ENCODE results near the gene POU6F2. TPM values are rescaled to one million over a fixed set of nuclear protein-coding genes. Genes with fewer than 3 reads are reported as not detected.

Gene POU6F2
- total and polyA plus RNA-seq, 2 experiments from 2014 or later: 7.2 to 7.3 TPM

DNA sequence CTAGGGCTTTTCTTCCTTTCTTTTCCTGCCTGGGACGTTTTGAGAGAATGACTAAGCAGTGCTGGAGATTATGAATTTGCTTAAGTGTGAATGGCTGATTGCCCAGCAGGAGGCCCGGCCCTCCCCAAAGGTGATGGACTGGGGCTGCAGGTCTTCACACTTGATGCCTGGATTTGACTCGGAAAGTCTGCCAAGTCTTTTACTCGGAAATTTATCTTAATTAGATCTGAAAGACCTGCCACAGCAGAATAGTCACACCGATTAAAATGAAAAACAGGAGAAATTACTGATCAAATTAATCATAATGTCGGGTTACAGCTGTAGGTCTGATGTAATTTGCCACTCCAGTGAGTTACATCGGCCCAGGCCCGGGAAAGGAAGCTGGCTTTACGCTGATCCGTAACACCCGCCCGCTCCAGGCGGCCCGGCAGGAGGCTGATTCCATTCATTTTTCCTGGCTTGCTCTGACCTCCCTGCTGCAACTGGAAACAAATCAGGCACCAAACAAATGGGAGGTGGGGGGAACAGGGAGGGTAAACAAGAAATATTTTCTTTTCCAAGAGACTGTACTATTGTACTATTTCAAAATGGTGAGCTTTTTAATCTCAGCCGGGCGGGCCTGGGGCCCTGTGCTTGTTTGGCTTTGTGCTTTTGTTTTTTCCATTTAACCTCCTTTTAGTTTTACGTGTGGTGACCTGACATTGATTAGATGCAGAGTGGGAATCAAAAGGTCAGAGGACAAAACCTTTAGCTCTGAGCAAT is 376.1 kb downstream of the POU6F2 start:
- H3K4me3 Mint-ChIP-seq: peak overlapping the region; percentile 12; the same call in 2 of the 3 replicates

More for the DNA sequence above, 376.1 kb downstream of the POU6F2 start:
- DNase-seq (ENCODE audit: low spot score) (peak; percentile 77), ATAC-seq (peak; percentile 93)
- H3K4me1 Mint-ChIP-seq: peaks cover 52% of the 10 kb centered on the region
- Histone ChIP-seq H3K27ac (ENCODE audit: low read depth) (peak overlapping the region; percentile 79), H3K36me3 (ENCODE audit: insufficient read depth) (no peaks in the 10 kb centered on the region), H4K20me1 (replicated peaks; ENCODE audit: insufficient read depth) (no peaks in the 10 kb centered on the region), H3K79me2 (replicated peaks; ENCODE audit: insufficient read depth) (no peaks in the 10 kb centered on the region), H3K9me2 (ENCODE audit: insufficient read depth) (peaks cover 6% of the 10 kb centered on the region), H3K4me1 (ENCODE audit: insufficient read depth) (peaks cover 45% of the 10 kb centered on the region), H2AFZ (peak overlapping the region; percentile 7; the same call in 1 of the 2 replicates), H3K4me3 (peak overlapping the region; percentile 18), H3K4me2 (peak overlapping the region; percentile 36), H3F3A (replicated peaks; ENCODE audit: low read depth) (no peaks in the 10 kb centered on the region), H3K27me3 (ENCODE audit: insufficient read depth) (no peaks in the 10 kb centered on the region)
- H3K27me3 Mint-ChIP-seq (ENCODE audit: insufficient read depth, low read depth, poor library complexity): peaks cover 3% of the 10 kb centered on the region
- no peaks in the 10 kb centered on the region for H3K9me3 Mint-ChIP-seq
- no peaks in the 10 kb centered on the region for H3K36me3 Mint-ChIP-seq (ENCODE audit: low read depth)
- no peak for TF ChIP-seq JUNB (IDR thresholded peaks at IDR 0.05; ENCODE audit: unreplicated experiment)
- no peak; the same call in 1 of the 2 replicates for TF ChIP-seq ZNF462 (CRISPR knock-in tag; IDR thresholded peaks at IDR 0.05)
- peak overlapping the region; percentile 96 for H3K27ac Mint-ChIP-seq

Measured in GM23338 (cell line).